ENCODE data around the gene IGFL1.
"Not testable (repeated sequence)": the region's sequence is repeated elsewhere in the genome, so short reads cannot be mapped to it uniquely, and the experiment has no call there.

The IGFL1 gene

DNA sequence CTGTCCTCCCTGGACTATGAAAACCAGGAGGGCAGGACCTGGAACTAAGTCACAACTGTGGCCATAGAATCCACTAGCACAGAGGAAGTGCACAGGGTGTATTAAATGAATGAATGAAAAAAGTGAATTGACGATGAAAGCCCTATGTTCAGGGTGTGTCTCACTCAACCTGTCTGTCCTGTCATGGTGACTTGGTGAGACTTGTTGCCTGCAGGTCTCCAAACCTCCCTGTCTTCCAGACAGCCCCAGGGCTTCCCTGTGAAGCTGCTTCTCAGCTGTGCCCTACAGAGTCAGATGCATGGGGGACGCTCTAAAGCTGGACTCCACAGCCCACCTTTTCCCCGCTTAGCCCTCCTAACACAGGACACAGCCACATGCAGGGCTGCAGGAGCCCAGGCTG lies 4.8 kb upstream of the IGFL1 start:
- no peak for DNase-seq (ENCODE audit: low spot score)

DNA sequence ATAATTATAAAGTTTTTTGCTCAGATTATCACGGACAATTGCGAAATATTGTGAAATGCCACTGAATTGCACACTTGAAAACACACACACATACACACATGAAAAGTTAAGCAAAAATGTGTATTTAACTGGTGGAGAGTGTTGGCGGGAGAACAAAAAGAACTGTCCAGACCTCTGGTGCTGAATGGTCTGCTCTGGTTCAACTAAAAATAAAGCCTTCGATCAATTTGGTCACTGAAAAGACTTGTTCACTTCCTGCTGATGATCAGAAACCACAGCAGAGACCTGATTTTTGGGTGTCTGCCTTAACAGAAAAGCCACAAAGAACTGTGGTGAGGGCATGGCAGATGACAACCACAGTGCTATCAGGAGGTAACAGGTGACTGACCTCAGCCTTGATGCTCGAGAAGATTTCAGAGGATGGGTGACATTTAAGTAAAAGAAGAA lies 4.0 kb upstream of the IGFL1 start:
- no peak for DNase-seq (ENCODE audit: low spot score)

DNA sequence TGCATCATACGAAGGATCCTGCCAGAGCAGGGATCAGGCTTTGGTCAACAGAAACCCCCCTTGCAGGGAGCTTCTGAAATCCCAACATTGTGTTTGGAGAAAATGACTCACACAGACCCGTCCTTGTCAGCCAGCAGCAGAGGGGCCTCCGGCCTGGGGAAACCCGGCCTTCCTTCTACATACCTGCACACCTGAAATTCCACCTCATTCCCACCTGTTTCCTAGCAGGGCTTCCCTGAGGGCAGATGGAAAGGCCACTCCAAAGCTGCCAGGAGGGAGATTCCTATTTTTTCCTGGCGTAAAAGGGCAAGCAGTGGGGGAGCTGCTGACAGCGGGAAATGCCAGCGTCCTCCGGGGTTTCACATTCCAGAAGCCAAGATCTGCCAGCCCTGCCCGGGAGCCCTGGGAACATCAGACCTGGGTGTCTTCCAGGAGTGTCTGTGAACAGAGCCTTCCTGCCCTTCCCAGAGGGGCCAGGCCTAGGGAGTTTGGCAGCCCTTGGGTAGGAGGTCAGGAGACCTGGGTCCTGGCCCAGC lies 3.0 kb upstream of the IGFL1 start:
- DNase-seq (ENCODE audit: low spot score): no peak

DNA sequence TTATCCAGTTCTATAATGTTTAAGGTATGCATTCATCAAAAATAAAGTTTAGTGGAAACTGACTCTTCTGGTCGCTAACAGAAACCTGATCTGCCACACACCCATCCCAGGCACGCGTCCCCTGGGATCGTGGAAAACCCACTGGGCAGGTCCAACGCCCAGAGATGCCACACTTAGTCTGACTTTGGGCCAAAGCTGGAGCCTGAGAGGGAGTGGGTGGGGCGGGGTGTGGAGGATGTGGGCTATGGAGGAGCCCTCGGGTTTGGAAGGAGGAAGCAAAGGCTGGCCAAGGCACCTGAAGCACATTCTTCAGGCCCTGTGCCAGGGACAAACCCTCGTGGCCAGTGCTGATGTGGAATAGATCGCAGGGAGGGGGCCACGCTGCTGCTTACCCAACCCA lies 2.5 kb downstream of the IGFL1 start:
- no peak for DNase-seq (ENCODE audit: low spot score)

DNA sequence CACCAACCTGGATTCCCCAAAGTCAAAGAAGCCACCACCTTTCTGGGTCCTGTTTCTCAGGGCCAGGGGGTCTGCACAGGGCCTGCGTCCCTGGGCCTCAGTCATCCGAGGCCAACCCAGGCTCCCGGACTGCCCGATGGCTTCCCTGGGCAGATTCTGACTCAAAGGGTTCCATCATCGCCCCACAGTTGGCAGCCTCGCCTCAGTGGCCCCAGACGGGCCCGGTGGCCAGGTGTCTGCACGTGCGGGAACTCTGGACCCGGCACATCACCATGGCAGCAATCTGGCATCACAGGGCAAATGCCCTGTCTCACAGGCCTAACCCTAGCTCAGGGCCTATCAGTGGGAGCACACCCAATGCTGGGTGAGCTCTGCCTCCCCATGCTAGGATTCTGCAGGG lies 2.9 kb downstream of the IGFL1 start:
- DNase-seq (ENCODE audit: low spot score): no peak

DNA sequence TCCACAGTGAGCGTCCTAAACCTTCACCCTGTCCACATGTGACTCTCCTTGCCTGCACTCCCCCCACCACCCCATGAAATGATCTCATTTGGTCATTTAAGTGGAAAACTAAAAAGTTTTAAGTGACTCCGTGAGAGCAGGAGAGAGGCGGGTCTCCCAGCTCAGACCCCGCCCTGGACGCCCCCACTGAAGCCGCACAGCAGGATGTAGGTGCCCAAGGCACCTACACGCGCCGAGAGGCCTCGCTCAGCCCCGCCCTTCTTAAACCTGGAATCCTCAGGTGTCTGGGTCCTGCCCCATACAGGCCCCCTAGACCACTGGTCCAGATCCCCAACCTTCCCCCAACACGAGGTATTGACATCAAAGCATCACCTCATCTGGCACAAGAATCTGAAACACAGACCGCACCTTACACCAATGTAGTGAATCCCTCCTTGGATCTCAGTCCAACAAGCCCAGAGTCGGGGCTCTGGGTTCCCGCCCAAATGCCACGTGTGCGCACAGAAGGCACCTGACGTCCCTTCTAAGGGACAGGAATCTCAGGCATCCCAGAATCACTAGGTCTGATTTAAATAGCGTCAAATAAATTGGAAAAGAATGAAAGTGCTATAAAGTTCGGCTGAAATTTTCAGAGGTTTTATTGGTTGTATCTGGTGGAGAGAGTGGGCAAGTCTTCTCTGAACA lies 3.5 kb downstream of the IGFL1 start:
- DNase-seq (ENCODE audit: low spot score): no peak

DNA sequence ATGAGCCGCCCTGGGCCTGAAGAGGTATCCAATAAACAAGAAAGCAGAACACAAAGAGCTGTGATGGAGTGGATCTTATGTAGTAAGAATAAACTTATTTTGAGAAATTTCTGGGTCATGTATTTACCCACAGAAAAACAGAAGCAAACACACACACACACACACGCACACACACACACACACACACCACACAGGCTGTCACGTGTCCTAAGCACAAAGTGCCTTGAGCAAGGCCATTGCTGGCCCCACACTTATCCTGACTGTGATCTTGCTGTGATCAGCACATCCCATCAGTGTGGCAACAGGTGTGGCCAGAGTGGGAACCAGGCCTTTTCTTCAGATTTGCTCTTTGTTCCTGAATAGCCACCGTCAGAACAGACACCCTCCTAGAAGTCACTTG lies 4.3 kb downstream of the IGFL1 start:
- DNase-seq (ENCODE audit: low spot score): not testable (repeated sequence)

DNA sequence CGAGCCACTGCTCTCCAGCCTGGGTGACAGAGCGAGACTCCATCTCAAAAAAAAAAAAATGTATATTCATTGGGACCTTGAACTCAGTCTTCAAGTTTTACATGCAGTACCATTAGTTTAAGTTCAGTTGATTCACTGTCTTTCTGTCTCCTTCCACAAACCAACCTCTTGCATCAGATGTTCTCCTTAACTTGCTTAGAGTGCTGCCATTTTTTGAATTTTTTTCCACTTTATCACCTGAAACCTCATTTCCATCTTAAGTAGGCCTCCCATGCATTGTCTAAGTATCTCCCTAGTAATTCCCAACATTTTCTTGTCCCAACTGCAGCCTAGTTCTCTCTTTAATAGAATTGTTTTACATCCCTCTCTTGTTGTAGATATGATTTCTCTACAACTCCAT lies 8.6 kb downstream of the IGFL1 start:
- not testable (repeated sequence) for DNase-seq (ENCODE audit: low spot score)

DNA sequence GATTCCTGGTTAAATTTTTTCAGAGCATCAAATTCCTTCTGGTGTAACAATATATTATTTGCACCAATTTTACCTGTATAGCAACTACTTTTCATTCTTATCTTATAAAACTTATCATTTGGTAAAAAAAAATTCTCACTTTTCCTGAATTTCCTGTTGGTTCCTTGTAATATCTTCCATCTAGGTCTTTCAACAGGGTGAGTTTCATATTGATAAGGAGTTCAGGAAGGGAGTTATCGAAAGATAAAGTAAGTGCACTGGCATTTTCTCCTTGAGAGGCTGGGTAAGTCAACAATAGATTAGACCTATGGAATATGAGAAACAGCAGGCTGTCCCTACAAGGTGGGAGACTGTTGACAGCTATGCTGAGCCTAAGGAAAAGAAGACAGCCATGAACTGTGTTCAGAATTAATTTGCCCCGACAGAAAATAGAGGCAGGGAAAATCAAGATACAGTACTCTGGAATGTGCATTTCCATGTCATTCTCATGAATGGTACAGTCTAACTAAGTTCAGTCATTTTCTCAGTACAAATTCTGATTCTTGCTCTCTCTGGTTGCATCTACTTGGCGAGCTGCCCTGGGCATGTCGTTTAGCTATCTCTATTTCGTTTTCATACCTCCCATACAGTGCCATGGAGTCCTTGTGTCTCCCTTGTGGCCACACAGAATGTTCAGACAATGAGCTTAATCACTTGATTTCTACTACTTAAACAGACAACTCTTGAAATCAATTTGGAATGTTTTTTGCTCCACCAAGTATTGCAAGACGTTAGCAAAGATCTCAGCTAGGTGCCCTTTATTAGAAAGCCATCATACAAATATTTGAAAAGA lies 9.9 kb downstream of the IGFL1 start:
- no peak for DNase-seq (ENCODE audit: low spot score)

DNA sequence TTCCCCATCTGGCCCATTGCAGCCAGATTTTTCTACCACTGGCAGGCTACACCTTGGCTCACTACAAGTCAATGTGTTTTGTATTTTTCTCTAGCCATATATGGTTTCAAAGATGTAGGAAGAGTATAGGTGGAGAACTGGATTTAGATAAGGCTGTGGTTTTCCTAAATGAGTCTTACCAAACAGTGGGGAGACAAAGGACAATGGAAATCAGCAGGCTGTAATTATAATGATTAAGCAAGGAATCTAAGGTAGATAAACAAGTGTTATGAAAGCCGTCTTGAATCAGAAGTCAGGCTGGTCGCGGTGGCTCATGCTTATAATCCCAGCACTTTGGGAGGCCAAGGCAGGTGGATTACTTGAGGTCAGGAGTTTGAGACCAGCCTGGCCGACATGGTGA lies 11.2 kb downstream of the IGFL1 start:
- DNase-seq (ENCODE audit: low spot score): no peak

DNA sequence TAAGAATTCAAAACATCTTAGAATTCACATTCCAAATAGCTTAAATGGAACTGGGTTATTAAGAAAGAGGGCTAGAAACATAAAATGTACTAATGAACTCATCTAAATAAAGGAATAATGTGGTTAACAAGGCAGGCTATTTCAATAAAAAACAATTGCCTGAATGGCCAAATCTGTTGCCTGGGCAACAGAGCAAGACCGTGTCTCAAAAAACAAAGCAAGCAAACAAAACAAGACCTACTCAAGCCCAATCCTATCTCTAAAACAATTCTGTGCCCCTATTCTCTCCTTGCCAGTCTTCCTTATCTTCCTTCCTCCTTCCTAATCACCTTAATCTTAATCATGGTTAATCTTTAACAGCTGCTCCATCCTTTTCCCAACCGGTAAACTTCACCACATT lies 12.1 kb downstream of the IGFL1 start:
- DNase-seq (ENCODE audit: low spot score): no peak

DNA sequence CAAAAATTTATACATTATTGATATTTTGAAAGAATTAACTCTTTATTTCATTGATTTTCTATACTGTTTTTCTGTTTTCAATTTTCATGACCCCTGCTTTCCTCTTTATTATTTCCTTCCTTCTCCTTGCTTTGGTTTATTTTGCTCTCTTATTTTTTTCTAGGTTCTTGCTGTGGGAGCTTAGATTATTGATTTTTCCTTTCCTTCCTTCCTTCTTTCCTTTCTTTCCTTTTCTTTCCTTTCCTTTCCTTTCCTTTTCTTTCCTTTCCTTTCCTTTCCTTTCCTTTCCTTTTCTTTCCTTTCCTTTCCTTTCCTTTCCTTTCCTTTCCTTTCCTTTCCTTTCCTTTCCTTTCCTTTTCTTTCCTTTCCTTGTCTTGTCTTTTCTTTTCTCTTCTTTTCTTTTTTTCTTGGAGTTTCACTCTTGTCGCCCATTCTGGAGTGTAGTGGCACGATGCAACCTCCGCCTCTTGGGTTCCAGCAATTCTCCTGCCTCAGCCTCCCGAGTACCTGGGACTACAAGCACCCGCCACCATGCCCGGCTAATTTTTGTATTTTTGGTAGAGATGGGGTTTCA lies 13.6 kb downstream of the IGFL1 start:
- not testable (repeated sequence) for DNase-seq (ENCODE audit: low spot score)

DNA sequence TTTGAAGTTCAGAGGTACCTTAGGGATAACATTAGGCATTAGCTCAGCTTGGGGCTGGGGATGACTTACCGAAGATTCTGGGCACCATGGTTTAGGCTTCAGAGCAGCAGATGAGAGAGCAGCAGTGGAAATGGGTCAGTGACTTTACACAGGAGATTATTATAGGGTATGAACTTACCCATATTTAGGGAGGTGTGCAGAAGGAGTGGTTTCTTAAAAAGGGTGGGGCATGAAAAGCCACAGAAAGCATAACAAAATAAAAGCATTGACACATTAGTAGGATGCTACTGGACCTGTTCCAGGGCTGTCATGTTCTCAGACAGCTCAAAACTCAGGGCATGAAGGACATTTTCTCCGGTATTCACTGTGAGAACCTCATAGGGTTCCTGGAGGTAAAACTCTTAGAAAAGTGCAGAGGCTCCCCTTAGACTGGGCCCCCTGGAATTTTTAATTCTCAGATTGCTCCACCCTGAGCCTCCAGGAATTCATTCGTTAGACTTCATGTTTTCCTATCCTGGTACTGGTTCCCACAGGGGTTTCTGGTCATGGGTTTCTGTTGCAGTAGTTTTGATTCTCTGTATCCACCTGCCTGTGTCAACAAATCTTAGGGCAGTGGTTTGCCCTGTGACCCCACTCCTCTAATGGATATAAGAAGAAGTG lies 20.7 kb downstream of the IGFL1 start:
- no peak for DNase-seq (ENCODE audit: low spot score)

DNA sequence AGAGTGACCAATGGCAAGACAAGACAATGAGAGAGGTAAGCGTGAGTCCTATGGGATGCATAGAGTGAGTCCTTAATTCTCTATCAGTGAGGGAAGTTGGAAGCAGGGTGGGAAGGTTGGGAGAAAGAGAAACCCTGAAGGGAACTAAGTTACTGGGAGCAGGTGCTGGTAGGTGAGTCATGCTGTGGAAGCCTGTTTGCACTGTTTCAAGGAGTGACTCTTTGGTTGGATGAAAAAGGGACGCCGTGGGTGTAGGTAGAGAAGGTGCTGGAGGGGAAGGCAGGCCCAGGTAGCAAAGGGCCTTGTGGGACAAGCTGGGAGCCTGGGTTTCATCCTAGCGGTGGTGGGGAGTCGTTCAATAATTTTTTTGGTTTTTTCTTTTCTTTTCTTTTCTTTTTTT lies 21.9 kb downstream of the IGFL1 start:
- no peak for DNase-seq (ENCODE audit: low spot score)

DNA sequence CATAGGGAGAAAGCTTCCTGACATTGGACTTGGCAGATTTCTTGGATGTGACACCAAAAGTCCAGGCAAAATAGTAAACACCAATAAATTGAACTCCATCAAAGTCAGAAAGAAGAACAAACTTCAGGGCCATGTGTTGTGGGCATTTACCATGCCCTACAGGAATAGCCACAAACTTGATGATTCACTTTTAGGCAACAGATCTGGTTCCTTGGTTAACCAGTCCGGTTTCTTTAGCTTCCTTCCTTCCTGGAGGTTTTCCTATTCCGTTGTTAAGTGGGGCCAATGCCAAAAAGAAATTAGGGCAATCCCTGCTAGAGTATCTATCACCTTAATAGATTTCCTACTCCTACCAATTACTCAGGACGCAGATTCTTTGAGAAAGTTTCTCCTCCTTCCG lies 25.2 kb downstream of the IGFL1 start:
- DNase-seq (ENCODE audit: low spot score): no peak

DNA sequence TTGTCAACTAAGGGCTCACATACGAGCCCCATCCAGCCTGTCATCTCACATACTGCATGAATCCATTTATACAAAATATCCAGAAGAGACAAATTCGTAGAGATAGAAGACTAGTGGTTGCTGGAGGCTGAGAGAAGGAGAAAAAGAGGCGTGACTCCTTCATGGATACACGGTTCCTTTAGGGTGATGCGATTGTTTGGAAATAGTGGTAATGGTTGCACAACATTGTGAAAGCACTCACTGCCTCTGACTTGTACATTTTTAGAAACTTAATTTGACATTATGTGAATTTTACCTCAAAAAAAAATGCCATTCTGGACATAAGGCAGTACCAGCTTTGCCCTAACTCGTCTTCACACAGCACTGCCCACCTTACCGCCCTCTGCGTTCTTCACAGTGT lies 27.3 kb downstream of the IGFL1 start:
- DNase-seq (ENCODE audit: low spot score): no peak

DNA sequence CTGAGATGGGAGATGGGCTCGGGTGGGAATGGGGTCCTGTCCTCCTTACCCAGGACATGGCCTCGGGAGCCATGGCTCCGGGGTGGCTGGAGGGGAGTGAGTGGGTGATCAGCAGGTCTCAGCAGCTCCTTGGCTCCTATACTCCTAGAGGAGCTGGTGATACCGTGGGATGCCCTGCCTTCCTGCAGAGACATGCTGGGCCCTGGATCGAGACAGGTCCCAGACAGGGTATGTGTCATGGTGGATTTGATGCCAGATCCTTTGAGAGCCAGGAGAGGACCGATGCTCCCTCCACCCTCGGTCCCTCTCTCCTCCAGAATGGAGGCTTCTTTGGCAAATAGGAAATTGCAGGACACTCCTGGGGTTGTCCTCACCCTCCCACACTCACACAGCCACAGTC lies 32.0 kb downstream of the IGFL1 start:
- not testable (repeated sequence) for DNase-seq (ENCODE audit: low spot score)

DNA sequence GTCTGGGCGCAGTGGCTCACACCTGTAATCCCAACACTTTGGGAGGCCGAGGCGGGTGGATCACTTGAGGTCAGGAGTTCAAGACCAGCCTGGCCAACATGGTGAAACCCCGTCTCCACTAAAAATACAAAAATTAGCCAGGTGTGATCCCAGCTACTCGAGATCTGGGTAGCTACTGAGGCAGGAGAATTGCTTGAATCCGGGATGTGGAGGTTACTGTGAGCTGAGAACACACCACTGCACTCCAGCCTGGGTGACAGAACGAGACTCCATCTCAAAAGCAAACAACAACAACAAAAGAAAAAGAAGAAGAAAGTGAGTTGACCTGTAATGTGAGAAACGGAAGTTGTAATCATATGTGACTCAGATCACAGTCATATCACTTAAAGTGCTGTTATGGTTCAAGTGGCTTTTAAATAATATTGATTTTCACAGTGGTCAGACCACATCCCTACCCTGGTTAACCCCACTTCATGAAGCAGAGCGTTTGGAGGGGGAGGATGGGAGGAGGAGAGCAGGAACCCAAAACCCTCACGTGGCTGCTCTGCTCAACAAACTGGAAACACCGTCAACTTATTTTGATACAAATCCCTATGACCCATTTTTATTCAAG lies 33.2 kb downstream of the IGFL1 start:
- DNase-seq (ENCODE audit: low spot score): peak; percentile 64

DNA sequence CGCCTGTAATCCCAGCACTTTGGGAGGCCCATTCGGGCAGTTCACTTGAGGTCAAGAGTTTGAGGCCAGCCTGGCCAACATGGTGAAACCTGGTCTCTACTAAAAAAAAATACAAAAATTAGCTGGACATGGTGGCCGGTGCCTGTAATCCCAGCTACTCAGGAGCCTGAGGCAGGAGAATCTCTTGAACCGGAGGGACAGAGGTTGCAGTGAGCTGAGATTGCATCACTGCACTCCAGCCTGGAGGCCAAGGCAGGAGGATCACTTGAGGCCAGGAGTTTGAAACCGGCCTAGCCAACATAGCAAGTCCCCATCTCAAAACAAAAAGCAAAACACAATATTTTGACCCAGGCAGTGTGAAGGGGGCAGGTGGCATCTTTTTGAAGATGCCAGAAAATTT lies 35.3 kb downstream of the IGFL1 start:
- DNase-seq (ENCODE audit: low spot score): not testable (repeated sequence)

DNA sequence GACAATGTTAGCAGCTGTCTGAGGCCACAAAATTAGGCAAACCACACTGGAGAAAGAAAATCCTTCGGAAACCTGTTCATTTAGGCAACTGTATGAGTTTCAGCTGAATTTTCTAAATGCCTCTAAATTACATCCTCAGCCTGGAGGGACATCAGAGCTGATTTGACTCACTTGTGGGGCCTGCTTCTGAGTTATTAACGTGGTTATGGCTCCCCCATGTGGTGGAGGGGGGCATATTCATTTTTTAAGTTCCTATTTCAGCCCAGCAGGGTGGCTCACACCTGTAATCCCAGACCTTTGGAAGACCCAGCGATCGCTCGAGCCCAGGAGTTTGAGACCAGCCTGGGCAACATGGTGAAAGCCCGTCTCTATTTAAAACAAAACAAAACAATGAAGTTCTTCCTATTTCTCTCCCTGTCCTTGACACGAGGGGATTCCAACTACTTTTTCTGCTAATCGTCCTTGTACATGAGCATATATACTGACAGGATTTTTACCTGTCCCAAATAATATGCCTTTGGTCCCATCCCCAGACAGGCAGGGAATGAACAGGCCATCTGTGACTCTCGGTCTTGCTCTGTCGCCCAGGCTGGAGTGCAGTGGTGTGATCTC lies 35.8 kb downstream of the IGFL1 start:
- peak; percentile 75 for DNase-seq (ENCODE audit: low spot score)

DNA sequence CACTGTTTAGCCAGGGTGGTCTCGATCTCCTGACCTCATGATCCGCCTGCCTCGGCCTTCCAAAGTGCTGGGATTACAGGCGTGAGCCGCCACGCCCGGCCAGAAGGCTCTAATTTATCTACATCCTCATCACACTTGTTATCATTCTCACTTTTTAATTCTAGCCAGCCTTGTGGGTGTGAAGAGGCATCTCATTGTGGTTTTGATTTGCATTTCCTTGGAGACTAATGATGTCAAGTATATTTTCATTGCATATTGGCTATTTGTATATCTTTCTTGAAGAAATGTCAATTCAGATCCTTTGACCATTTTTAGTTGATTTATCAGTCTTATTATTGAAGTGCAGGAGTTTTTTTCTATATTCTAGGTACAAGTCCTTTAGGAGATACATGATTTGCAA lies 39.6 kb downstream of the IGFL1 start:
- no peak for DNase-seq (ENCODE audit: low spot score)
